Osteocyte (in vitro differentiated cells): ENCODE results near the gene SMIM33. TPM values are rescaled to one million over a fixed set of nuclear protein-coding genes. Genes with fewer than 3 reads are reported as not detected.
A peak's percentile ranks its signal among the peaks of the same experiment; 100 is the strongest.

Source experiments
- DNase-seq: peaks from one replicate; pipeline ENCODE4 v3.0.0; 2021; ENCODE audit warnings: mixed read lengths; ENCODE audit not compliant: unreplicated experiment; ENCODE audit errors: extremely low spot score
- H3K27ac Mint-ChIP-seq: one replicate; pipeline ENCODE4 v1.8.0; 2021; ENCODE audit warnings: mild to moderate bottlenecking, mixed read lengths; ENCODE audit not compliant: unreplicated experiment
- H3K27me3 Mint-ChIP-seq: one replicate; pipeline ENCODE4 v1.8.0; 2021; ENCODE audit warnings: mixed read lengths; ENCODE audit not compliant: unreplicated experiment
- H3K36me3 Mint-ChIP-seq: one replicate; pipeline ENCODE4 v1.8.0; 2021; ENCODE audit warnings: mixed read lengths; ENCODE audit not compliant: unreplicated experiment
- H3K4me1 Mint-ChIP-seq: one replicate; pipeline ENCODE4 v1.8.0; 2021; ENCODE audit warnings: mixed read lengths; ENCODE audit not compliant: unreplicated experiment
- H3K4me3 Mint-ChIP-seq: one replicate; pipeline ENCODE4 v1.8.0; 2021; ENCODE audit warnings: mild to moderate bottlenecking, moderate library complexity, mixed read lengths; ENCODE audit not compliant: unreplicated experiment
- H3K9me3 Mint-ChIP-seq: one replicate; pipeline ENCODE4 v1.8.0; 2021; ENCODE audit warnings: mixed read lengths; ENCODE audit not compliant: unreplicated experiment
- CTCF ChIP-seq: fragments of 200-600 bp; sonication (generic); IDR thresholded peaks from 2 replicates; pipeline ENCODE4 v1.5.0; 2021; ENCODE audit warnings: antibody characterized with exemption, mild to moderate bottlenecking, moderate library complexity
- total RNA-seq: library from RNA; stranded (reverse); gene quantifications from 2 replicates; pipeline ENCODE4 v1.2.1, GENCODE V29; 2021

Gene SMIM33
- total RNA-seq, 1 donor from 2014 or later = not detected

GRCh38 chr5:139443831-139444453 lies 26.9 kb upstream of the SMIM33 start:
- Mint-ChIP-seq H3K27me3 (no peaks in the 10 kb centered on the region), H3K4me1 (peaks cover 43% of the 10 kb centered on the region), H3K9me3 (no peaks in the 10 kb centered on the region), H3K4me3 (no peak overlapping the region), H3K36me3 (no peaks in the 10 kb centered on the region), H3K27ac (peak overlapping the region; percentile 81)
- no peak for DNase-seq
- TF ChIP-seq CTCF = no peak

- no peak for DNase-seq
- peak overlapping the region; percentile 13 for H3K27ac Mint-ChIP-seq
- no peak overlapping the region for H3K4me3 Mint-ChIP-seq
- H3K9me3 Mint-ChIP-seq = no peaks in the 10 kb centered on the region
- TF ChIP-seq CTCF = no peak
- no peaks in the 10 kb centered on the region for H3K27me3 Mint-ChIP-seq
- peaks cover 38% of the 10 kb centered on the region for H3K4me1 Mint-ChIP-seq
- no peaks in the 10 kb centered on the region for H3K36me3 Mint-ChIP-seq
These were observed 25.3 kb upstream of the SMIM33 start for GRCh38 chr5:139445325-139446170.

- DNase-seq = no peak
- no peaks in the 10 kb centered on the region for H3K27me3 Mint-ChIP-seq
- no peak overlapping the region for H3K27ac Mint-ChIP-seq
- H3K4me3 Mint-ChIP-seq = no peak overlapping the region
- H3K4me1 Mint-ChIP-seq = peaks cover 38% of the 10 kb centered on the region
- H3K9me3 Mint-ChIP-seq = no peaks in the 10 kb centered on the region
- H3K36me3 Mint-ChIP-seq = no peaks in the 10 kb centered on the region
- no peak for TF ChIP-seq CTCF
These were observed 23.6 kb upstream of the SMIM33 start for GRCh38 chr5:139446956-139447779.

DNA sequence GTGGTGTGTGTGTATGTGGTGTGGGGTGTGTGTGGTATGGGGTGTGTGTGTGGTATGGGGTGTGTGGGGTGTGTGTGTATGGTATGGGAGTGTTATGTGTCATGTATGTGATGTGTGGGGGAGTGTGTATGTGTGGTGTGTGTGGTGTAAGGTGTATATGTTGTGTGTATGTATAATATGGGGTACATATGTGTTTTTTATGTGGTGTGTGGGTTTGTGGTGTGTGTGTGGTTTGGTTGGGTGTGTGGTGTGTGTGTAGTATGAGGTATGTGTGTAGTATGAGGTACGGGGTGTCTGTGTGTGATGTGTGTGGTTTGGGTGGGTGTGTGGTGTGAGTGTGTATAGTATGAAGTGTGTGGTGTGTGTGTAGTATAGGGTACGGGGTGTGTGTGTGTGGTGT lies 19.6 kb upstream of the SMIM33 start:
- no peak for DNase-seq
- Mint-ChIP-seq H3K9me3 (no peaks in the 10 kb centered on the region), H3K27ac (no peak overlapping the region), H3K36me3 (no peaks in the 10 kb centered on the region), H3K4me1 (peaks cover 7% of the 10 kb centered on the region), H3K4me3 (no peak overlapping the region), H3K27me3 (no peaks in the 10 kb centered on the region)
- TF ChIP-seq CTCF = no peak
